GM18498 (cell line): ENCODE results near the gene AGTR2.
"Not testable (repeated sequence)": the region's sequence is repeated elsewhere in the genome, so short reads cannot be mapped to it uniquely, and the experiment has no call there.

Experiments used
- ATAC-seq: cut with Tn5 transposase; IDR thresholded peaks from one replicate; pipeline ENCODE4 v1.9.1; 2021; ENCODE audit warnings: mild to moderate bottlenecking, moderate library complexity; ENCODE audit not compliant: unreplicated experiment

Gene AGTR2, protein sequence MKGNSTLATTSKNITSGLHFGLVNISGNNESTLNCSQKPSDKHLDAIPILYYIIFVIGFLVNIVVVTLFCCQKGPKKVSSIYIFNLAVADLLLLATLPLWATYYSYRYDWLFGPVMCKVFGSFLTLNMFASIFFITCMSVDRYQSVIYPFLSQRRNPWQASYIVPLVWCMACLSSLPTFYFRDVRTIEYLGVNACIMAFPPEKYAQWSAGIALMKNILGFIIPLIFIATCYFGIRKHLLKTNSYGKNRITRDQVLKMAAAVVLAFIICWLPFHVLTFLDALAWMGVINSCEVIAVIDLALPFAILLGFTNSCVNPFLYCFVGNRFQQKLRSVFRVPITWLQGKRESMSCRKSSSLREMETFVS

DNA sequence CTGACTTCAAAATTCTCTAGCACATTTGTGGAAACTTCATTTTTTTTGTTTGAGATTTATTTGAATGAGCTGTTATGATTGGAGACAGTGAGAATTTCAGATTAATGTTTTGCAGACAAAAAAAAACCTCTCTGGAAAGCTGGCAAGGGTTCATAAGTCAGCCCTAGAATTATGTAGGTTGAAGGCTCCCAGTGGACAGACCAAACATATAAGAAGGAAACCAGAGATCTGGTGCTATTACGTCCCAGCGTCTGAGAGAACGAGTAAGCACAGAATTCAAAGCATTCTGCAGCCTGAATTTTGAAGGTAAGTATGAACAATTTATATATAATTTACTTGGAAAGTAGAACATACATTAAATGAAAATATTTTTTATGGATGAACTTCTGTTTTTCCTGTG, at the start of gene AGTR2:
Gene AGTR2 (plus strand): TSS at position 234 of the 400 bp plus-strand sequence. CDS start 1,537 bp downstream, outside the sequence.
- no peak for ATAC-seq

DNA sequence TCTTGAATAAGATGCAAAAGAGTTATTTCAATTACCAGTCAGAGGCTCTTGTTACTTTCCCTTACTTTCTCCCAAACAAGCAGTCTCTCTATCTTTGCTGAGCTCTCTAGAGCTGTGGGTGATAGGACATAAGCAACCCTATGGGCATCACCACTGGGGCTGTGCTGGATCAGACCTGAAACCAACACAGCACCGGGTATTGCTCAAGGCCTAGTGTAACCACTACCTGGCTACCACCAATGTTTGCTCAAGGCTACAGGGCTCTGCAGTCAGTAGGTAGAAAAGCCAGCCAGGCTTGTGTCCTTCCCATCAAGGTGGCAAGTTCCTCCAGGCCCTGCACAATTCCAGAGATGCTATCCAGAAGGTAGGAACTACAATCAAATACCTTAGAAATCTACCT, 35.3 kb upstream of the AGTR2 start:
- ATAC-seq = no peak

GRCh38 chrX:116141270-116141669, 29.3 kb upstream of the AGTR2 start:
- not testable (repeated sequence) for ATAC-seq

DNA sequence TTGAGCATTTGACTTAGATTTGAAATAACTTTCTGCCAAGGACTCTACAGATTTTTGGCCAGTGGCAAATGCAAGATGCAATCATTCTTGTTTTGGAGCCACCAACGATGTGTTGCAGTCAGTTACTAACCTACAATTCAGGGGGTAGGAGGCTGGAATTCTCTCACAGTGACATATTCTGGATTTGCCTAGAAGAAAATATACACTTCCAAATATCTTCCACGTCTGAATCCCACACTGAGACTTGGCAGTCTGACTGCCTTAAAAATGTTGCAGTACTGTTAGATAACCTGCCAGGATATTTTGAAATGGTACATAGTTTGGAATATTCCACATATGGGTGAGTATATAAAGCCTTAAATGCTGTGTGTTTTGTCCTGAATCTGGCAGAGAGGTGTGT, 27.6 kb upstream of the AGTR2 start:
- ATAC-seq = no peak

DNA sequence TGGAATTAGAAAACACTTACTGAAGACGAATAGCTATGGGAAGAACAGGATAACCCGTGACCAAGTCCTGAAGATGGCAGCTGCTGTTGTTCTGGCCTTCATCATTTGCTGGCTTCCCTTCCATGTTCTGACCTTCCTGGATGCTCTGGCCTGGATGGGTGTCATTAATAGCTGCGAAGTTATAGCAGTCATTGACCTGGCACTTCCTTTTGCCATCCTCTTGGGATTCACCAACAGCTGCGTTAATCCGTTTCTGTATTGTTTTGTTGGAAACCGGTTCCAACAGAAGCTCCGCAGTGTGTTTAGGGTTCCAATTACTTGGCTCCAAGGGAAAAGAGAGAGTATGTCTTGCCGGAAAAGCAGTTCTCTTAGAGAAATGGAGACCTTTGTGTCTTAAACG, 2.4 kb downstream of the AGTR2 start:
- no peak for ATAC-seq

- ATAC-seq = no peak
These were observed 10.8 kb downstream of the AGTR2 start for GRCh38 chrX:116181300-116181699.

- ATAC-seq = no peak
These were observed 14.6 kb downstream of the AGTR2 start for GRCh38 chrX:116185163-116185562.

DNA sequence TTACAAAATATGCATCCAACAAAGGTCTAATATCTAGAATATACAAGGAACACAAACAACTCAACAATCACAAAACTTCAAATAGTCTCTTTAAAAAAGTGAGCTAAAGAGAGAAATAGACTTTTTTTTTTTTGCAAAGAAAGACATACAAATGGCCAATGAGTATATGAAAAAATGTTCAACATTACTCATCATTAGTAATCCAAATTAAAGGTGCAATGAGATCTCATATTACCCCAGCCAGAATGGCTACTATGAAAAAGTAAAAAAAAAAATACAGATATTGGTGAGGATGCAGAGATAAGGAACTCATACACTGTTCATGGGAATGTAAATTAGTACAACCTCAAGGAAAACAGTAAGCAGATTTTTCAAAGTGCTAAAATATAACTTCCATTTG, 24.1 kb downstream of the AGTR2 start:
- no peak for ATAC-seq

DNA sequence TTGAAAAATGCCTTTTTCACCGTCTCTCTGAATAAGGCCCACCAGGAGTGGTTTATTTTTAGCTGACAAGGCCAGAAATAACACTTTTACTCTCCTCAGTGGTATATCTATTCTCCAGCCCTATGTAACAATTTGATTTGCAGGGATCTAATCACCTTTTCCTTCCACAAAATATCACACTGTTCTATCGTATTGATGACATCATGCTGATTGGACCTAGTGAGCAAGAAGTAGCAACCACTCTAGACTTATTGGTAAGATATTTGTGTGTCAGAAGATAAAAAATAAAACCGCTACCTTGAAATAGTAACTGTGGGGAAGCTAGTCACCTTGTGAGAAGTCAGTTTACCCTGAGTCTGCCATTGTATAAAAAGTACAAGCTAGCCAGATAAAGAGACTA, 27.7 kb downstream of the AGTR2 start:
- ATAC-seq = no peak

- no peak for ATAC-seq
These were observed 28.3 kb downstream of the AGTR2 start for GRCh38 chrX:116198810-116199209.

- ATAC-seq = no peak
These were observed 34.4 kb downstream of the AGTR2 start for GRCh38 chrX:116204932-116205331.

DNA sequence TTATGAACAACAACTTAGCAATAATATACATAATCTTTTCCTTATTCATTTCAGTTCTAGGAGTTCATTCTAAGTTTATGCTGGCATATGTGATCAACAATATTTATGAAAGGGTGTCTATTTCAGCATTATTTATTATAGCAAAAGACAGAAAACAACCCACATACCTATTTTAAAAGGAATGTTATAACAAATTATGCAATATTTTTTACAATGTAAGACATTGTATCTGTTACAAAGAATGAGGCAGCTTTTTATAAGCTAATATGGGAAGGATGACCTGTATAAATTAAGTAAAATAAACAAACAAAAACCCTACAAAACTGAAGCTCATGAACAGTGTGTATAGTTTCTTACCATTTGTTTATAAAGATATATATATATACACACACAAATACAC, 42.7 kb downstream of the AGTR2 start:
- ATAC-seq = no peak

DNA sequence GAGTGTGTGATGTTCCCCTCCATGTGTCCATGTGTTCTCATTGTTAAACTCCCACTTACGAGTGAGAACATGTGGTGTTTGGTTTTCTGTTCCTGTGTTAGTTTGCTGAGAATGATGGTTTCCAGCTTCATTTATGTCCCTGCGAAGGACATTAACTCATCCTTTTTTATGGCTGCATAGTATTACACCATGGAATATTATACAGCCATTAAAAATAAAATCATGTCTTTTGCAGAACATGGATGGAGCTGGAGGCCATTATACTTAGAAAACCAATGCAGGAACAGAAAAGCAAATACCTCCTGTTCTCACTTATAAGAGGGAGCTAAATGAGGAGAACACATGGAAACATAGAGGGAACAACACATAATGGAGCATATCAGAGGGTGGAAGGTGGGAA, 46.5 kb downstream of the AGTR2 start:
- ATAC-seq = not testable (repeated sequence)
